M059J (cell line): Measurements from ENCODE around the gene COPB2. TPM values are rescaled to one million over a fixed set of nuclear protein-coding genes. Genes with fewer than 3 reads are reported as not detected.
"Not testable (repeated sequence)": the region's sequence is repeated elsewhere in the genome, so short reads cannot be mapped to it uniquely, and the experiment has no call there.

Source experiments
- DNase-seq: peaks from one replicate; pipeline ENCODE4 v3.0.0-alpha.2; 2012; ENCODE audit warnings: low read depth
- total RNA-seq: library from RNA; depleted of rRNA; stranded (reverse); fragments of >200 nt; shearing (Covaris generic); gene quantifications from 2 replicates; pipeline ENCODE4 v1.2.3, GENCODE V29; 2014; rRNA removed

Gene COPB2
- total RNA-seq: 246 and 350 TPM in 2 replicates

DNA sequence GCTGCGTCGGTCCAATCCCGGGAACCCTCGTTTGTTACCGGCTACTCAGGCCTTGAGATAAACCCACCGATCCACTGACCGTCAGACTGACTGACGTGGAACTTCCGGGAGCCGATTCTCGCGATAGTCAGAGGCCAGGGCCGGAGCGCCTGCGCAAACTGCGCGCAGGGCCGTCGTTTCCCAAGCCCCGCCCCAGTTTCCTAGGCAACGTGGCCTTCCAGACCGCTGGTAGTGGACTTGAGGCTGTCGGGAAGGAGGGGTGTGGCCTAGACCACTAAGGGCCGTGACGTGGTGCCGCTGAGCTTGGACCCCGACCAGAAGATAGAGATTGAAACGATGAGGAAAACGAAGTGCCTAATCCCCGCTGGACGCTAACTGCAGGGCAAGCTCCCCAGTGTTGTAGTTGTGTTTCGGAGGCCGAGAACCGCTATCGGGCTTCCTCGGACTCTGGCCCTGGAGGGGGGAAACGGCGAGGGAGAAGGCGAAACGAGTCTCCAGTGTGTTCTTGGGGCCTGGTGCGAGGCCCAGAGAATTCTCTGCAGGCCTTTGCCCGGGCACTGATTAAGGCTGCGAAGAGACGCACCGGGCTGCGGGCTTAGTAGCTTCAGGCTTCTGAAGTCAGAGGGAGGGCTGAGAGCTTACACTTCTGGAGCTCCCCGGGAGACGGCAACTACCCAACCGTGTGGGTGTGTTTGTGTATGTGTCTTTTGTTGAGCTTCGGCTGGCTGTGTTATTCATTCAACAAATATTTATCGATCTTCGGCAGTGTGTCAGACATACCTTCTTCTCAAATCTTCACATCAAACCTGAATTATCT is at the start of gene COPB2:
TSS of gene COPB2 (minus strand) at position 96 of the 817 bp plus-strand sequence. CDS start 97 bp downstream, outside the sequence.
- peak; percentile 100 for DNase-seq

DNA sequence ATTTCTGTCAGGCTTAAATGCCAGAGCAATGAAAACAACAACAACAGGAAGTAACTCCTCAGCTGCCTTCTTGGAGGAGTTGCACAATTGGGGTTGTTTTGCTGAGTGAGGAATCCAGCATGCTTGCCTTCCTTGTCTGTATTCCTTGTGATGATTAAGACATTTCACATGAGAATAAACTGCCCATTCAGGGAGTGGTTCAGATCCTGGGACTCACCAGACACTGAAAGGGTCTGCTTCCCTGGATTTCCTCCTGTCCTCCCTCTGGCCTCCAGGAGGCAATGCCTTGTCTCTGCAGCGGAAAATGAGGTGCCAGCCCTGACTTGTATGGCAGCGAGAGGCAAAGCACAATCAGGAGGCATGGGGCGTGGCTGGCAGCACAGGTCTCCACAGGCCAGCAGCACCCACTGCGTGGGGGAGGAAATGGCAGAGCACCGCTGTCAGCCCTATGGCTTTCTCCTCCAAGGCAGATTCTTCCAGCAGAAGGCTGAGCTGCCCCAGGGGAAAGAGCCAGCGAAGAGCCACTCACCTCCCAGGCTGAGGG is 45.4 kb upstream of the COPB2 start:
- DNase-seq: peak; percentile 39

GRCh38 chr3:139434228-139434627 is 44.8 kb upstream of the COPB2 start:
- DNase-seq: no peak

- DNase-seq: no peak
Measured at GRCh38 chr3:139433089-139433488, 43.6 kb upstream of the COPB2 start.

DNA sequence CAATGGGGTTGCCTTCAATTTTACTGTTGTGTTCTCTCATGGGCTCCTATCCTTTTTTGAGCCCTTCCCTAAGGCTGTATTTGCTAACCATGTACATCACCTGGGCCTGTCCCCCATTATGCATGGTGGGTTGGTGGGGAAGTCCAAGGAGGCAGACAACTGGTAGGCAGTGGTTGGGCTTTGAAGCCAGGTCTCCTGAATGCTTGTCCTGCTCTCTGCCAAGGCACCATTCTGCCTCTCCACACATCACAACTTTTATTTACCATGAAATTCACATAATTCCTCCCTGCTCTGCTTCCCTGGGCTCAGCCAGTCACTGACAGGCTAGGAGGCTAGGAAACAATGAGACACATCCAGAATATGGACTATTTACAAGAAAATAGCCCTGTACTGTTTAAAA is 41.0 kb upstream of the COPB2 start:
- no peak for DNase-seq

DNA sequence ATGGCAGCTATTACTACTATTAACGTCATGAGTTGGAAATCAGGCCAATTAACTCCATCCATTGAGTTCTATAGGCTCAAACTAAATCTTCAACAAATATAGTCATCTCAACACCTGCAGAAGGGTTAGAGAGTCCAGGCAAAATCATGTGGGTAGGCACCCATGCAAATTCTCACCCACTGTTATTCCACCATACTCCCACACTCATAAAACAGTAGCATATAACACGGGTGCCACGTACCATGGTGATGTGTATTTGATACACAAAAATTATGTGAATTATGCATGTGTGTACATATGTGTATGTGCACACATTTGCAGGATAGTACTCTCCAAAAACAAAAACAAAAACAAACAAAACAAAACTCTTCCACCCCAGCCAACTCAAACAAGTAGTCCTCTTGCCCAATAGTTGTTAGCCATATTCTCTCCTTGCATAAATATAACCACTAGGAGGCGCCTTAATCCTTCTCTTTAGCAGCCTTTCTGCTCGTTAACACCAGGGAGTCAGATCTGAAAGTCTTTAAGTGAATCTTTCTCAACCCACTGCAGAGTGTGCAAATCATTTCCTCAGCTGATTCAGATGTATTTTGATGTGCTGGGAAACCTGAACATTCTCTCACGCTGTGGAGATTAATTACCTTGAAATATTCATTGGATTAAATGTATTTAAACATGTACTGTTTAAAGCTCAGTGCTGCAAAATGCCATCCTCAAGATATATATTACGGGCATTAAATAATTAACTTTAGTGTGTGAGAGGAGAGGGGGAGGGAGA is 38.0 kb upstream of the COPB2 start:
- DNase-seq: peak; percentile 81

DNA sequence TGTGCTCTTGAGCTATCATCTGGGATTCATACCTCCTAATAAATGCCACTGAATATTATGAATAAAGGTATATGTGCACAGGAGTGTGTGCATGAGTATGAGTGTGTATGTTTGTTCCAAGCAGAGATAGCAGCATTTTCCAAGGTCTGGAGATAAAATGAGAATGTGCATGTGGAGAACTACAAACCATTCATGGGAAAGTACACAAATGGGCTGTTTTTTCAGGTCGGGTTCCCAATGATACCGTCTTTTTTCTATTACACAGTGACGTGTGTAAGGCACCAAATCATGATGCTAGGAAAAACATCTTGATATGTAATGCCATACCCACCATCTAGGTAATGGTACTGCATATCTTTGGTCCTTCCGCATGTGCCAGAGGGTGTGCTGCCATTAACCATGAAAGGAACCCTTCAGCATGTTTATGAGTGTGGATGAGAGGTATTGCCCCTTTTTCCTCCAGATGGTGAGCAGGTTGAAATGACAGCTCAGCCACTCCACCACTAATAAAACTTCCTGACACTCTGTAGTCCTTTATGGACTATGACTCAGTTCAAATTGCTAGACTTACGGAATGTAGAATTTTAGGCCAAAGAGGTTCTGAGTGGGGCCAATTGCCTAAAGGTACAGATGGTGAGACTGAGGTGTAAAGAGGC is 36.4 kb upstream of the COPB2 start:
- DNase-seq: peak; percentile 16

DNA sequence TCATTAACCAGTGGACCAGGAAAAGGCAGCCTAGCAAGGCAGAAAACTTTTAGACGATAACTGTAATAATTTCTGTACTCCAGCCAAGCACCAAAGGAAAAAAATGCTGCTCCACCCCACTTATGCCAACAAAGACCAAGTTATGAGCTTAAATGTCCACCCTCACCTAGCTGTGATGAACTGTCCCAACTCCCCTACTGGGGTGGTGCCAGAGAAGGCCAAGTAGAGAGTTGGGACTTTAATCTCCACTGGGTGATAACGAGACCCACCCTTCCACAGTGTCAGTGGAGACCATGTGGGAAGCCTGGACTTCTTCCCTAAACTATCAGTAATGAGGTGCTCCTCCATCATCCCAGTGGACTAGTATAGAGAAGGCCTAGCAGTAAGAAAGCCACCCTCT is 33.8 kb upstream of the COPB2 start:
- no peak for DNase-seq

DNA sequence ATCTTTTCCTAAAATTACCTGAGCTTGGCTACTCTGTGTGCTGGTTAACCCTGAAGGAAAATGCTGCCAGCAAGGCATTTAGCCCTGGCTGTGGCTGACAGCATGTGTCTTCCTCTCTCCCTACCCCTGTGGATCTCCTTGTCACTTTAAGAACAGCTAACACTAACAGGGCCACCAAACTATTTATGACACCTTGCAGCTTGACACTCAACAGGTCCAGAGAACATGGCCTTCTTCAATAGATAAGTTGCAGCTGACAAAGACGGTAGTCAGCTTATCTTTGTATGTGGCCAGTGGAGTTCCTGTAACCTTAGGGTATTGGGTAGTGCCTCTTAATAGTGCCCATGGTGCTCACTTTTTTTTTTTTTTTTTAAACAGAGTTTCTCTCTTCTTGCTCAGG is 32.0 kb upstream of the COPB2 start:
- DNase-seq: no peak

DNA sequence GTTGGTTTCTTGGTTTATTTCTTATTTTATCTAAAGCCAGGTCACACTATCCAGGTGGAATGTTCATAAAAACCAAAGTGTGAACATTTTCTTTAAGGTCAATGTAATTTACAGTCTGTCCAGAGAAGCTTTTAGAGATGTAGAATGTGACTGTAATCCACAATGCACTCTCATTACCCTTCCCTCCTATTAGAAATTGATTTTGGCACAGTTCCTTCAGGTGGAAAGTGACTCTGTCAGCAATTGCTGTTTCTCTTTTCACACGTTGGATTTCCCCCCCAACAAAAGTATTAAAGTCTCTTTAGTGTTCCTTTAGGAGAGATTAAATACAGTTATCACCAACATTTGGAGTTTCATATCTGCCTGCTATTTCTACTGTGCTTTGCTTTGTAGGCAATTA is 31.6 kb upstream of the COPB2 start:
- no peak for DNase-seq

DNA sequence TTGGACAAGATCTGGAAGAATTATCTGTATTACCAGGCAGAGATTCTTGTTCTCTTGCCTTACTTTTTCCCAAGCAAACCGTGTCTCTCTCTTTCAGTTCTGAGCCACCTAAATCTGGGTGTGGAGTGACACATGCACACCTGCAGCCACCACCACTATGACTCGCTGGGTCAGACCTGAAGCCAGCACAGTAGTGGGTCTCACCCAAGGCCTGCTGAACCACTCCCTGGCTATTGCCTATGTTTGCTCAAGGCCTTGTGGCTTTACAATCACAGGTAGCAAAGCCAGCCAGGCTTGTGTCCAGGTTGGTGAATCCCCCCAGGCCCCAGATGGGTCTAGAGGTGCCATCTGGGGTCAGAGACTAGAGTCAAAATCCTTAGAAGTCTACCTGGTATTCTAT is 28.7 kb upstream of the COPB2 start:
- DNase-seq: peak; percentile 33

DNA sequence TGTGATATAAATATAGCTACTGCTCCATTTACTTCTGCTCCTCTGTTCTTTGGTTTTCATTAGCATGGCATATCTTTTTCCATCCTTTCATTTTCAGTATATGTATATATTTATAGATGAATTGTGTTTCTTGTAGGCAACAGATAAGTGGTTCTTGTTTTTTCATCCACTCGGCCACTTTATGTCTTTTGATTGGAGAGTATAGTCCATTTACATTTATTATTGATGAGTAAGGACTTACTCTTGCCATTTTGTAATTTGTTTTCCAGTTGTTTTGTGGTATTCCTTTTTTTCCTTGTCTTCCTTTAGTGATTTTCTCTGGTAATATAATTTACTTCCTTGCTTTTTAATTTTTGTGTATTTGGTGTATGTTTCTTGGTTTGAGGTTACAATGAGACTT is 26.8 kb upstream of the COPB2 start:
- DNase-seq: no peak

GRCh38 chr3:139414608-139415224 is 25.3 kb upstream of the COPB2 start:
- DNase-seq: peak; percentile 32

DNA sequence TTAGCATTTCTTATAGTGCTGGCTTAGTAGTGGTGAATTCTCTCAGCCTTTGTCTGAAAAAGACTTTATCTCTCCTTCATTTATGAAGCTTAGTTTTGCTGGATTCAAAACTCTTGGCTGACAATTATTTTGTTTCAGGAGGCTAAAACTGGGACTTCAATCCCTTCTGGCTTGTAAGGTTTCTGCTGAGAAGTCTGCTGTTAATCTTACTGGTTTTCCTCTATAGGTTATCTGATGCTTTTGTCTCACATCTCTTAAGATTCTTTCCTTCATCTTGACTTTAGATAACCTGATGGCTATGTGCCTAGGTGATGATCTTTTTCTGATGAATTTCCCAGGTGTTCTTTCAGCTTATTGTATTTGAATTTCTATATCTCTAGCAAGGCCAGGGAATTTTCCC is 23.4 kb upstream of the COPB2 start:
- not testable (repeated sequence) for DNase-seq

- not testable (repeated sequence) for DNase-seq
Measured at GRCh38 chr3:139401155-139401554, 11.7 kb upstream of the COPB2 start.

- no peak for DNase-seq
Measured at GRCh38 chr3:139396707-139397106, 7.3 kb upstream of the COPB2 start.

DNA sequence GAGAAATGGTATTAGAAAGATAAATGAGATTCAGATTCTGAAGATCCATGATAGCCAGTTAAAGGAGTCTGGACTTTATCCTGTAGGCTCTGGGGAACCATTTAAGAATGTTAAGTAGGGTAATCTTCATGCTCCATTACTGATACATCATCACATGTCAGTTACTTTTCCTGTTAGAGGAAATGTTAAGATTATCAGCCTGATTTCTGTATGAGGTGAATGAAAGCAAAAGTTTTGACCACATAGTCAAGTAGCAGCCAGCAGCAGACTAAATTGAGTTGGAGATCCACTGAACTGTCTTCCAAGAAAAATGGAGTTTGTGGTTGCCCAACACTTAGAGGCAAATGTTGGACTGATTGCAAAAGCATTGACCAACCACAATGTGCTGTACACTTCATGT is 4.7 kb upstream of the COPB2 start:
- no peak for DNase-seq

GRCh38 chr3:139388821-139389551 is 461 bp downstream of the COPB2 start:
- DNase-seq: no peak

DNA sequence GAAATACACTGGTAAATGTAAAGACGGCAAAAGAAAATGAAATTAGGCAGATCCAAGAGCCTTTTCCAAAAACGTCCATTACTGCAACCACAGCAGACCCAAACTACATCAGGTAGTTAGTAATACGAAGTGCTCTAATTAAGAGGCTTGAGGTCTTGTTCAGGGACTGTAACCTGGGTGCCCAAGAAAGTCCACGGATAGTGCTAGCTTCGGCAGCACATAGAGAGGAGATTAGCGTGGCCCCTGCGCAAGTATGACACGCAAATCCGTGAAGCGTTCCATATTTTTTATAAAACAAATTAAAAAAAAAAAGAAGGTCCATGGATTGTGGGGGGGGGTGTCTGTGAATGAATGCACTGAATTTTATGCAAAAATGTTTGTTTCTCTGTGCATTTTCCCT is 1.4 kb downstream of the COPB2 start:
- no peak for DNase-seq

- not testable (repeated sequence) for DNase-seq
Measured at GRCh38 chr3:139382291-139382690, 7.2 kb downstream of the COPB2 start.

DNA sequence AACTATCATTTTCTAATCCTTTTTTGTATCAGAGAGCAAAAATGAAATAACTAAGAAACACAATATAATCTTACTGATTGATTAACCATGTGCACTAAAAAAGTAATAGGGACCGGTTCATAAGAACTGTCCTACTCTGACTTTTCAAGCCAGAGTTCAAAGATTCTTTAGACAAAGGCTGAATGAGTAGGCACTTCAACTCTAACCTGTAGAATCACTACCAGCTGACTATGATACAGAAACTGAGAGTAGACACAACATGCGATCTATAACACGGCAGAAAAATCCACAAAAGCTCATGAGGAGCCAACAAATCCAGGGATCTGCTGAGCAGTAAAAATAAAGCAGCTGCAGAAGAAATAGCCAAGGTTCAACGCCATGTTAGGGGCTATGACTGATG is 8.9 kb downstream of the COPB2 start:
- DNase-seq: no peak
